WTC11 (cell line): ENCODE results near the gene SLC29A1. TPM values are rescaled to one million over a fixed set of nuclear protein-coding genes. Genes with fewer than 3 reads are reported as not detected.

Experiments used
- ATAC-seq: fragments of 200-7000 bp; cut with Tn5 transposase; 2 replicates; pipeline ENCODE4 v1.10.0; 2021; ENCODE audit warnings: mild to moderate bottlenecking, moderate library complexity
- CTCF ChIA-PET: fragments of 300-600 bp; sonication (Branson Sonifier 250); formaldehyde crosslinking; loops from one replicate; lab custom pipeline; 2021; ENCODE audit warnings: antibody characterized with exemption; lab: Charles Lee
- POLR2A ChIA-PET: fragments of 350-600 bp; sonication (Branson Sonifier 250); formaldehyde crosslinking; loops from one replicate; lab custom pipeline; 2021; ENCODE audit warnings: antibody characterized with exemption; lab: Charles Lee
- DNase-seq: peaks from one replicate; pipeline ENCODE4 v3.0.0; 2021; ENCODE audit warnings: low spot score
- H3K27ac Mint-ChIP-seq: 2 replicates; pipeline ENCODE4 v1.8.0; 2021; ENCODE audit warnings: mixed read lengths
- H3K27me3 Mint-ChIP-seq: 2 replicates; pipeline ENCODE4 v1.8.0; 2021; ENCODE audit warnings: low read depth, mild to moderate bottlenecking, moderate library complexity, mixed read lengths
- H3K36me3 Mint-ChIP-seq: 2 replicates; pipeline ENCODE4 v1.8.0; 2021; ENCODE audit warnings: mixed read lengths
- H3K4me1 Mint-ChIP-seq: 2 replicates; pipeline ENCODE4 v1.8.0; 2022; ENCODE audit warnings: mixed read lengths
- H3K4me3 Mint-ChIP-seq: 2 replicates; pipeline ENCODE4 v1.8.0; 2021; ENCODE audit warnings: mild to moderate bottlenecking, moderate library complexity, mixed read lengths
- H3K9me3 Mint-ChIP-seq: 2 replicates; pipeline ENCODE4 v1.8.0; 2021; ENCODE audit warnings: mixed read lengths
- ARID4B ChIP-seq: sonication (generic); formaldehyde crosslinking; IDR thresholded peaks from 2 replicates; pipeline ENCODE4 v1.8.0; 2023; ENCODE audit warnings: missing genetic modification reagents, mild to moderate bottlenecking, borderline replicate concordance
- EMX1 ChIP-seq: fragments of 250-450 bp; sonication (Bioruptor Pico); IDR thresholded peaks from 2 replicates; pipeline ENCODE4 v1.8.0; 2021; ENCODE audit warnings: mild to moderate bottlenecking
- ERG ChIP-seq: fragments of 250-450 bp; sonication (Bioruptor Pico); IDR thresholded peaks from 2 replicates; pipeline ENCODE4 v1.8.0; 2021; ENCODE audit warnings: mild to moderate bottlenecking
- ETV6 ChIP-seq: sonication (generic); formaldehyde crosslinking; IDR thresholded peaks from 2 replicates; pipeline ENCODE4 v1.8.1; 2022; ENCODE audit warnings: mild to moderate bottlenecking, missing genetic modification reagents
- KAT7 ChIP-seq: sonication (generic); formaldehyde crosslinking; IDR thresholded peaks from 2 replicates; pipeline ENCODE4 v1.8.1; 2023; ENCODE audit warnings: missing genetic modification reagents, mild to moderate bottlenecking, borderline replicate concordance
- MLX ChIP-seq: sonication (generic); formaldehyde crosslinking; IDR thresholded peaks from 2 replicates; pipeline ENCODE4 v1.8.1; 2023; ENCODE audit warnings: mild to moderate bottlenecking, missing genetic modification reagents, moderate library complexity
- MXD4 ChIP-seq: fragments of 250-450 bp; sonication (Bioruptor Pico); IDR thresholded peaks from 2 replicates; pipeline ENCODE4 v1.8.0; 2021; ENCODE audit warnings: mild to moderate bottlenecking, moderate library complexity, borderline replicate concordance
- NFATC4 ChIP-seq: fragments of 250-450 bp; sonication (Bioruptor Pico); IDR thresholded peaks from 2 replicates; pipeline ENCODE4 v1.9.0; 2021; ENCODE audit warnings: mild to moderate bottlenecking
- NFYB ChIP-seq: sonication (generic); formaldehyde crosslinking; conservative IDR thresholded peaks from 2 replicates; pipeline ENCODE4 v1.8.0; 2022; ENCODE audit warnings: low read depth, missing genetic modification reagents
- PRRX2 ChIP-seq: fragments of 250-450 bp; sonication (Bioruptor Pico); IDR thresholded peaks from 2 replicates; pipeline ENCODE4 v1.8.0; 2021; ENCODE audit warnings: mild to moderate bottlenecking
- SP1 ChIP-seq: sonication (generic); formaldehyde crosslinking; conservative IDR thresholded peaks from 2 replicates; pipeline ENCODE4 v1.8.1; 2022; ENCODE audit warnings: missing genetic modification reagents
- TCF7 ChIP-seq: sonication (generic); formaldehyde crosslinking; IDR thresholded peaks from 2 replicates; pipeline ENCODE4 v1.8.0; 2022; ENCODE audit warnings: mild to moderate bottlenecking, low read depth, missing genetic modification reagents, moderate library complexity
- ZBTB21 ChIP-seq: sonication (generic); formaldehyde crosslinking; IDR thresholded peaks from 2 replicates; pipeline ENCODE4 v1.8.1; 2023; ENCODE audit warnings: mild to moderate bottlenecking, missing genetic modification reagents, borderline replicate concordance
- ZNF219 ChIP-seq: sonication (generic); formaldehyde crosslinking; IDR thresholded peaks from 2 replicates; pipeline ENCODE4 v1.8.0; 2023; ENCODE audit warnings: missing genetic modification reagents, mild to moderate bottlenecking, borderline replicate concordance
- ZNF281 ChIP-seq: sonication (generic); formaldehyde crosslinking; IDR thresholded peaks from 2 replicates; pipeline ENCODE4 v1.8.0; 2023; ENCODE audit warnings: mild to moderate bottlenecking, missing genetic modification reagents
- total RNA-seq: library from RNA; stranded (reverse); gene quantifications from 3 replicates; pipeline ENCODE4 v1.2.3, GENCODE V29; 2021
- TF ChIP-seq, protein P1 (sequence below): sonication (generic); formaldehyde crosslinking; IDR thresholded peaks from 2 replicates; pipeline ENCODE4 v1.8.0; 2022; ENCODE audit warnings: mild to moderate bottlenecking, missing genetic modification reagents

The SLC29A1 gene
- total RNA-seq, 1 experiment from 2014 or later, result 139 TPM

GRCh38 chr6:44276667-44277640 lies 53.6 kb downstream of the SLC29A1 start:
- POLR2A ChIA-PET, result no interaction called here
- Mint-ChIP-seq H3K9me3 (no peaks in the 10 kb centered on the region), H3K36me3 (no peaks in the 10 kb centered on the region), H3K27ac (no peak overlapping the region), H3K27me3 (peaks cover 31% of the 10 kb centered on the region), H3K4me1 (peaks cover 10% of the 10 kb centered on the region), H3K4me3 (no peak overlapping the region)
- CTCF ChIA-PET, result interaction anchor here (1.2 to 3.8 kb wide), 4 partner anchors 9 to 36 kb away, joined by 5 to 23 read pairs (median 13); partner anchors contain the start of gene AARS2
- ATAC-seq (no peak), DNase-seq (no peak)
- TF ChIP-seq ARID4B (CRISPR knock-in tag), result no peak

DNA sequence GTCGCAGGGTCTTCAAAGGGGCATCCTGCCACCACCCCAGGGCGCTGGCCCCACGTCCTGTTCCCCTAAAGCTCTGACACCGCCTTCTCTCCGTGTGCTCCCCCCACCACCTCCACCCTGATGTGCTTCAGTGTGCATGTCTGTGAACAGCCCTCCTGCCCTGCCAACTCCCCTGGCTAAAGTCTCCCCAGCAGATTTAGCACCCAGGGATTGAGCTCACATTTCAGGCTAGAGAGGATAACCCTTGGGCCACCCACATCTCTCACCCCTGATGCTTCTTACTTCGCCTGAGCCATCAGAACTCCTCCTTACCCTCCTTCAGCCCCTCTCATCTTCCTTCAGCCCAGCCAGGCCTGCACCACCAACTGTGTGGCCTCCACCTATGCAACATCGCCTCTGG lies 54.4 kb downstream of the SLC29A1 start:
- TF ChIP-seq MXD4 (CRISPR knock-in tag), result no peak
- TF ChIP-seq ARID4B (CRISPR knock-in tag), result no peak
- no peak for TF ChIP-seq NFYB (CRISPR knock-in tag)
- TF ChIP-seq KAT7 (CRISPR knock-in tag), result no peak
- TF ChIP-seq SP1 (CRISPR knock-in tag), result no peak
- TF ChIP-seq ZBTB21, result no peak
- TF ChIP-seq EMX1, result no peak
- TF ChIP-seq ETV6, result no peak
- TF ChIP-seq, protein P1, sequence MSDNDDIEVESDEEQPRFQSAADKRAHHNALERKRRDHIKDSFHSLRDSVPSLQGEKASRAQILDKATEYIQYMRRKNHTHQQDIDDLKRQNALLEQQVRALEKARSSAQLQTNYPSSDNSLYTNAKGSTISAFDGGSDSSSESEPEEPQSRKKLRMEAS (CRISPR knock-in tag), result no peak
- TF ChIP-seq NFATC4, result no peak
- TF ChIP-seq TCF7 (CRISPR knock-in tag), result no peak
- POLR2A ChIA-PET, result no interaction called here
- Mint-ChIP-seq H3K4me1 (peaks cover 7% of the 10 kb centered on the region), H3K4me3 (no peak overlapping the region), H3K36me3 (no peaks in the 10 kb centered on the region), H3K27me3 (peaks cover 37% of the 10 kb centered on the region), H3K9me3 (no peaks in the 10 kb centered on the region), H3K27ac (no peak overlapping the region)
- no peak for DNase-seq
- CTCF ChIA-PET, result interaction anchor here (0.6 to 3.8 kb wide), 4 partner anchors 10 to 215 kb away, joined by 3 to 20 read pairs (median 6); partner anchors contain the start of gene AARS2
- no peak for ATAC-seq

DNA sequence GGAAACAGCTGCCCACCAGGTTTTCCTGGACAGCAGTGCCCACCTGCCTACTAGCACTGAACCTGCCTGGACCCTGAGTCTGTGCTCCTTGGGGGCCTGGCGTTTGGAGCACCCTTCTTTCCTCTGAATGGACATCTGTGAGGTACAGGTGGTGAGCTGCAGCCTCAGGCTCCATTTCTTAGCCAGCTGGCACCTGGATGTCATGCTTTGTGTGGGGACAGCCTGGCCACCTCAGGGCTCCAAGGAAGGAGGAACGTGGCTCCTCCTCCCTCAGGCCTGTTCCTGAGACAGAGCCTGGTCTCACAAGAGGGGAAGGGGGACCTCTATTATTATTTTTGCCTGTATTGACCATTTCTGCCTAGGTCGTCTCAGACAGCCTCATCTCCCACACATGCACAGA lies 54.9 kb downstream of the SLC29A1 start:
- Mint-ChIP-seq H3K27me3 (peaks cover 40% of the 10 kb centered on the region), H3K4me3 (no peak overlapping the region), H3K36me3 (no peaks in the 10 kb centered on the region), H3K27ac (no peak overlapping the region), H3K4me1 (peaks cover 5% of the 10 kb centered on the region), H3K9me3 (no peaks in the 10 kb centered on the region)
- ChIA-PET CTCF (interaction anchor here (0.6 to 3.8 kb wide), 4 partner anchors 10 to 216 kb away, joined by 3 to 20 read pairs (median 6); partner anchors contain the start of gene AARS2), POLR2A (interaction anchor here (0.8 to 1.4 kb wide), 2 partner anchors 20 to 22 kb away, joined by 3 to 5 read pairs; no protein-coding TSS in a partner anchor)
- ATAC-seq (no peak), DNase-seq (no peak)
- TF ChIP-seq ETV6 (no peak), PRRX2 (no peak), ERG (CRISPR knock-in tag) (no peak), MLX (CRISPR knock-in tag) (no peak), ZNF219 (CRISPR knock-in tag) (no peak), ZNF281 (CRISPR knock-in tag) (no peak)
